Omental fat pad (tissue), 4 donors: ENCODE data around the gene FANCB. TPM values are rescaled to one million over a fixed set of nuclear protein-coding genes. Genes with fewer than 3 reads are reported as not detected.

Experiments
- ATAC-seq: fragments of 150-250 bp; one replicate; pipeline ENCODE4 v1.9.1; 2016; ENCODE audit warnings: mild to moderate bottlenecking, moderate library complexity; ENCODE audit not compliant: low FRiP score
- DNase-seq: peaks from one replicate; pipeline ENCODE4 v3.0.0-alpha.2; 2019; ENCODE audit warnings: low spot score
- total RNA-seq, 4 donors: library from RNA; depleted of rRNA; stranded (reverse); fragments of >200 nt; gene quantifications; one replicate each; pipeline ENCODE4 v1.1.0, GENCODE V29; 2016
- TF ChIP-seq, protein P1 (sequence below), 3 donors: fragments of 450-650 bp; IDR thresholded peaks; one replicate each; pipeline ENCODE4 v1.5.1; 2016 to 2017; ENCODE audit warnings: antibody characterized with exemption in 3 of 3, mild to moderate bottlenecking in 3 of 3, moderate library complexity in 2 of 3

The FANCB gene
- total RNA-seq, 4 donors from 2014 or later: 0.72 to 1.3 (median 0.87) TPM

DNA sequence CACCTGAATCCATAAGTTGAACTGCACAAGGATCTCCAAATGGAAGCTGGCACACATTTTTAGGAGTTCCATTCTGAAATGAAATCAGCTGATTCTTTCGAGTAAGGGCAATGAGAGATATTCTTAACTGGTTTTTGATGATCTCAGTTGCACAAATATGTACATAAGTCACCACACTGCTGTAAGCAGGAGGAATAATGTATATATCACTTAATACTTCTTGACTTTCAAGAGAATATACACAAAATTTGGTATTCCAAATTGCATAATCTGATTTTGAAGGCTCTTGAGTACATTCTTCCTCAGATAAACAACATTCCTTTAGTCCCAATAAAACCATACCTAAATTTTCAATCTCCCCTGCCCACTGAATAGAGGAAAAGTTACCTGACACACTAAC is 8.2 kb downstream of the FANCB start:
- DNase-seq (no peak), ATAC-seq (no peak)
- TF ChIP-seq, protein P1, sequence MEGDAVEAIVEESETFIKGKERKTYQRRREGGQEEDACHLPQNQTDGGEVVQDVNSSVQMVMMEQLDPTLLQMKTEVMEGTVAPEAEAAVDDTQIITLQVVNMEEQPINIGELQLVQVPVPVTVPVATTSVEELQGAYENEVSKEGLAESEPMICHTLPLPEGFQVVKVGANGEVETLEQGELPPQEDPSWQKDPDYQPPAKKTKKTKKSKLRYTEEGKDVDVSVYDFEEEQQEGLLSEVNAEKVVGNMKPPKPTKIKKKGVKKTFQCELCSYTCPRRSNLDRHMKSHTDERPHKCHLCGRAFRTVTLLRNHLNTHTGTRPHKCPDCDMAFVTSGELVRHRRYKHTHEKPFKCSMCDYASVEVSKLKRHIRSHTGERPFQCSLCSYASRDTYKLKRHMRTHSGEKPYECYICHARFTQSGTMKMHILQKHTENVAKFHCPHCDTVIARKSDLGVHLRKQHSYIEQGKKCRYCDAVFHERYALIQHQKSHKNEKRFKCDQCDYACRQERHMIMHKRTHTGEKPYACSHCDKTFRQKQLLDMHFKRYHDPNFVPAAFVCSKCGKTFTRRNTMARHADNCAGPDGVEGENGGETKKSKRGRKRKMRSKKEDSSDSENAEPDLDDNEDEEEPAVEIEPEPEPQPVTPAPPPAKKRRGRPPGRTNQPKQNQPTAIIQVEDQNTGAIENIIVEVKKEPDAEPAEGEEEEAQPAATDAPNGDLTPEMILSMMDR (IDR thresholded peaks at IDR 0.05): no peak

DNA sequence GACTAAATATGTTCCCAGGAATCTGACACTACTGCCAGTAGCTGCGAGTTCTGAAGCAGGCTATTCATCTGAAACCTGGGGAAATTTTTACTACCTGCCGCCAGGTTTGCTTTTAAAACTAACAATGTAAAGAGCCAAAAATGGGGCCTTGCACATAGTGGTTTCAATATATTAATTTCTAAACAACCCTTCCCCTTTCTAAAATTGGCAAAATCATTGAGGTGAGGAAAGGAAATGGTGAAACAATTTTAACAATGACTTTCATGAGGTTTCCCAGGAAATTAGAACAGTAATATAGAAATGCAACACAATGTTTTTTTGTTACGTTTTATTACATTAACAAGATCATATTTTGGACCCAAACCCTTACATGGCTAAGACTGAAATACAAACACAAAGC is 21.3 kb downstream of the FANCB start:
- TF ChIP-seq, protein P1 (IDR thresholded peaks at IDR 0.05): no peak
- ATAC-seq (no peak), DNase-seq (no peak)

DNA sequence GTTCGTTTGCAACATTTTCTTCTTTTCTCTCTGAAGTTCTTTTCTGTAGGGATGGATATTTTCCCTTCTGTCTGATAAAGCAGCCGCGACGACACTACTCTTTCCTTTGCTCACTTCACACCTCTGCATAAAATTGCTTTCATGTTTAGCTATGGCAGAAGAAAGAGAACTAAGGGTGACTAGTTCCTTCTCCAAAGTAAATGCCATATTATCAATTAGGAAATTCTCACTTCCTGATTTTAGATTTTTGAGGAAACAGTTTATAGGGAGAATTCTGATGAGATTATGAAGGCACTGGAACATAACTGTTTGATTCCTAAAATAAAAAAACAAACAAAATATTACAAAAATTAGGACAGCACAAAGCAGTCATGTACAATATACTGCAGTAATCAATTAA is 29.2 kb downstream of the FANCB start:
- DNase-seq (no peak), ATAC-seq (no peak)
- TF ChIP-seq, protein P1 (IDR thresholded peaks at IDR 0.05): no peak

DNA sequence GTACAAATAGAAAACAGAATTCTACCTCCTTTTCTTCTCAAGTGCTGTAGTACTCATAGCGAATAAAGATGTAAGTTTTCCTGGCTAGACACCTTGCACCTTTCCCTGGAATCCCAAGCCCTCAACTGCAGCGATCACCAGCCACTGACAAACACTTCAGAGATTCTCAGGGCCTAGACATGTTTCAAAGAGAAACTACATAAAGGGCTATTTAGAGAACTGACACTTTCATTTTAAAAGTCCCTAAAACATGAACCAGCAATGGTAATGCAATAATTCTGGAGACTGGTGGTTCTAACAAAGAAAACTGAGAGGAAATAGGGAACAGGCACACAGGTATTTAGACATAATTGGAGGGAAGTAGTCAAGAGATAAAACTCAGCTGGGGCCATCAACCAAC is 35.7 kb downstream of the FANCB start:
- no peak for ATAC-seq
- DNase-seq: no peak

DNA sequence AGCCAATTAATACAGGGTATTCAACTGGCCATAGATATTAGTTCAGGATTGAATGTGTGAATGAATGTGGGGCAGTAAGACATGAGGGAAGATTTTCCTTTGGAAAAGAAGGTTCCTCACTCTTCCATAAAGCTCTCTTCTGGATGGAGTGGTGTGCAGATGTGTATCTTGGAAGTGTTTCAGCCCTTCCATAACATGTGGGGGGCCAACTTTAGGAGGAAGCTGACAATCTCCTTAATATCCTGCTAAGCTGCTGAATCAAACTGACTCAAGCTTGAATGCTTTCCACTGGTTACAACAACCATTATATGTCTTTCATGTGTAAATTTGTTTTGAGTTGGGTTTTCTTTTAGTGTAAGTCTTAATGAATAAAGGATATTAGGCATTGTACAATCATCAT is 40.3 kb downstream of the FANCB start:
- no peak for DNase-seq
- TF ChIP-seq, protein P1 (IDR thresholded peaks at IDR 0.05): no peak
- ATAC-seq: no peak

More for the DNA sequence above, 35.7 kb downstream of the FANCB start:
- TF ChIP-seq, protein P1 (IDR thresholded peaks at IDR 0.05): no peak

DNA sequence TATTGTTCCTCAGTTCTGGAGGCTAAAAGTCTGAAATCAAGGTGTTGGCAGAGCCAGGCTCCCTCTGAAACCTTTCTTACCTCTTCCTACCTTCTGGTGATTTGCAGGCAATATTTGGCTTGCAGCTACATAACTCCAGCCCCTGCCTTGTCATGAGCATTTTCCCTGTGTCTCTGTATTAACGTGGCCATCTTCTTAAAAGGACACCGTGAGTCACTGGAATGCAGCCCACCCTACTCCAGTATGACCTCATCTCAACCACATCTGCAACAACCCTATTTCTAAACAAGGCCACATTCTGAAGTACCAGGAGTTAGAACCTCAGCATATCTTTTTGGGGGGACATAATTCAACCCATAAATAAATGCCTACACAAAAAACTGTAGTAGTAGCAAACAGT is 40.7 kb downstream of the FANCB start:
- TF ChIP-seq, protein P1 (IDR thresholded peaks at IDR 0.05): no peak
- DNase-seq: no peak
- no peak for ATAC-seq

DNA sequence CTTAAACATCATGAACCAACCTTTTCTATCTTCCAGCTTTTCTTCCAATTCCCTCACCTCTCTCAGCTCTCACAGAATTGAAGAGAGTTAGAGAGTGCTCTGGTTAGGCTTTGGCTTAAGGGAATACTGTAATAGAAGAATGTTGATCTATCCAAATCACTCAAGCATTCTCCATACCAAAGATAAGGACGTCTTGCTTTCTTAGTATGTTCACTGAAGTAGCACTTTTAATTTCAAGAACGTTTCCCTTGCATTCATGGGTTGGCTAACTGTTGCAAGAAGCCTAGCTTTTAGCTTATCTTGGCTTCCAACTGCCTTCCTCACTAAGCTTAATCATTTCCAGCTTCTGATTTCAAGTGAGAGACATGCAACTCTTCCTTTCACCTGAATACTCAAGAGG is 43.2 kb downstream of the FANCB start:
- DNase-seq: no peak

More for the DNA sequence above, 43.2 kb downstream of the FANCB start:
- TF ChIP-seq, protein P1 (IDR thresholded peaks at IDR 0.05): no peak
- no peak for ATAC-seq
